Measurements from ENCODE around the gene TSEN15. TPM values are rescaled to one million over a fixed set of nuclear protein-coding genes. Genes with fewer than 3 reads are reported as not detected.

TSEN15 gene
- total and polyA plus RNA-seq, 2 of the 8 experiments (the other 6 are each of a cell fraction or from before 2014, with no cell fraction given): 23.4 to 31.4 TPM

GRCh38 chr1:184019506-184019905, 32.0 kb upstream of the TSEN15 start (continued):
- TF ChIP-seq TAF1 (IDR thresholded peaks at IDR 0.05; ENCODE audit: low read depth, low read length) (no peak), GABPA (IDR thresholded peaks at IDR 0.05; ENCODE audit: borderline replicate concordance, insufficient read depth, low read length) (no peak)

Data from H1 (cell line).